Neural progenitor cell (in vitro differentiated cells): ENCODE data around the gene TSPAN5.

Source experiments
- CTCF ChIP-seq: fragments of 200-600 bp; sonication (generic); IDR thresholded peaks from 2 replicates; pipeline ENCODE4 v1.5.1; 2017; ENCODE audit warnings: antibody characterized with exemption, mild to moderate bottlenecking
- EZH2phosphoT487 ChIP-seq: fragments of 200-600 bp; sonication (generic); IDR thresholded peaks from 2 replicates; pipeline ENCODE4 v1.6.1; 2017; ENCODE audit warnings: antibody characterized with exemption

DNA sequence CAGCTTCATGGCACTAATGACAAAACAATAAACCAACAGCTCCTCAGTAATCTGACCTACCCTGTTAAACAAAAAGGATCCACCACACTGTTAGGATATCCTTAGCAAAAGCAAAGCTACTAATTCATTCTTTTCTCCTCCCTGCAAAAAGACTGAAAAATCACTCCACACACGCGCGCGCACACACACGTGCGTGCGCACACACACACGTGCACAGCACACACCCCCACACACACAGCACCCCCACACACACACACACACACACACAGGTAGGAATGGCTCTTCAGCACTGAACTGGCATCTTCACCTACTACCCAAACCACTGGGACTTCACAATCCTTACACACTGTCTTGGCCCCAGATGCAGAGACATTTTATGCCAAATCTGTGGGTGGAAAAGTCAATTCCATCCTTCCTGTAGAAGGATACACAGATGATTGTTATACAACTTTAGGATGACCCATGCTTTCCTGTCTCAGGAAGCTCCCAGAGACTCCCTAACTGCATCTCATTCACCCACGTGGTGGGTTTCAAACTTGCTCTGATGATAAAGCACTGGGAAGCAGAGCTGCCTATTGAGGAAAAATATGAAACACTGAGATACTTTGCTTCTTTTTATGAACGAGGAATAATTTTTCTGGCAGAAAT lies 102.5 kb downstream of the TSPAN5 start:
- TF ChIP-seq CTCF (no peak), EZH2phosphoT487 (no peak)
